Epithelial cell of proximal tubule (primary cell): ENCODE results near the gene CNDP2. TPM values are rescaled to one million over a fixed set of nuclear protein-coding genes. Genes with fewer than 3 reads are reported as not detected.

ENCODE experiments used
- DNase-seq: peaks from one replicate; pipeline ENCODE4 v3.0.0-alpha.2; 2011; ENCODE audit warnings: low read depth
- H3K4me3 ChIP-seq: 2 replicates; pipeline ENCODE4 v1.5.1; 2011; ENCODE audit warnings: low read depth, mild to moderate bottlenecking, low read length
- CTCF ChIP-seq: conservative IDR thresholded peaks from 2 replicates; pipeline ENCODE4 v1.5.1; 2012; ENCODE audit warnings: low read depth, mild to moderate bottlenecking, low read length
- total RNA-seq: library from RNA; depleted of rRNA; stranded (reverse); fragments of >200 nt; gene quantifications from 2 replicates; pipeline ENCODE4 v1.2.3, GENCODE V29; 2015

Gene CNDP2
- total RNA-seq, 1 donor from 2014 or later = 171 TPM

- TF ChIP-seq CTCF = no peak
- no peak overlapping the region for H3K4me3 ChIP-seq
- no peak for DNase-seq
These were observed 32.8 kb downstream of the CNDP2 start for GRCh38 chr18:74528913-74529312.

DNA sequence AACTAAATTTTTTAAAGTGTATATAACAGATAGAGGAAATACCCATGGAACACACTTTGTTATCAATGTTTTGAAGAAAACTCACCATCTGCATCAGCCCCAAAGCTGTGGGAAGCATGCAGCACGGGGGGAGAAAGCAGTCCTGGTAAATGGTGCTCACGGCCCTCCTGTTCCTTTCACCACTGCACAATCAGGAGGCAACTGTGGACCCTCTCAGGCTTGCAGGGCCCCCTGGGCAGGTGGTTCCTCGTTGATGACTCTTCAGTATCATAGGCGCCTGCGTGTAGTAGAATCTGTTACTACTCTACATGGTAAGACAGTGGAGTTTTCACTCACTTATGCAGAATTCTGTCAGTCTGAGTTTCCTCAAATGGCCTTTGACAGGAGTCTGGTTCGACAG is 33.2 kb downstream of the CNDP2 start:
- TF ChIP-seq CTCF = no peak
- no peak overlapping the region for H3K4me3 ChIP-seq
- DNase-seq = no peak

- no peak overlapping the region for H3K4me3 ChIP-seq
- TF ChIP-seq CTCF = no peak
- DNase-seq = no peak
These were observed 33.8 kb downstream of the CNDP2 start for GRCh38 chr18:74529811-74530583.

DNA sequence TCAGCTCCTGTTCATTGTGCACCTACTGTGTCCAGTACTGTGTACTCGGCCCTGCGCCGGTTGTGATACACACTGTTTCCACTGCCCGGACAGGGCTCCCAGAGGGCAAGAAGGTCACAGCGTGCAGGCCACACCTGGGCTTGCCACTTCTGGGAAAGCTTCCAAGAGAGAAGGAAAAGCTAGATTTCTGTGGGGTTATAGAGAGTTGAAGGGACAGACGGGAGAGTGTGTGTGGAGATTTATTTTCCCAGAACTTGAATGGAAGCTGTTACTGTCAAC is 34.4 kb downstream of the CNDP2 start:
- no peak for TF ChIP-seq CTCF
- no peak for DNase-seq
- no peak overlapping the region for H3K4me3 ChIP-seq

DNA sequence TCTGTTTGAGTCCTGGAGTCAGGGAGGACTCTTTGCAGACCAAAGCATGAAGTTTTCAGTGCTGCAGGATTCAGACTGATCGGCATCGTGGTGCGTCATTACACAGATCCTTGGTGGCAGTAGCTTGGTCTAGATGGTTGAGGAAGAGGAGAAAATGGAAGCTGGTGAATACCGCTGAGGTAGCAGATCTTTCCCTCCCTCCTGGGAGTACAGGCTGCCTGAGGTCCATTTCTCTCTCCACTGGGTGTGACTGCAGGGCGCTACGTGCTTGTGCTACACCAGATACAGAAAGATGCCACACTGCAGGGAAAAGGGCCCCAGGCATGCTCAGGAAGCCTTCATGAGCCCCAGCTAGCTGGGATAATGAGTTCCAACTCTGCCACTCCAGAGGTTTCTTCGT is 34.9 kb downstream of the CNDP2 start:
- H3K4me3 ChIP-seq = no peak overlapping the region
- TF ChIP-seq CTCF = no peak
- DNase-seq = no peak

- no peak overlapping the region for H3K4me3 ChIP-seq
- DNase-seq = no peak
- TF ChIP-seq CTCF = no peak
These were observed 36.4 kb downstream of the CNDP2 start for GRCh38 chr18:74532511-74533025.

GRCh38 chr18:74533666-74534065 is 37.5 kb downstream of the CNDP2 start:
- DNase-seq = no peak
- no peak overlapping the region for H3K4me3 ChIP-seq
- TF ChIP-seq CTCF = no peak
